HG03025 (cell line): Measurements from ENCODE around the gene RGL2.
"Not testable (repeated sequence)": the region's sequence is repeated elsewhere in the genome, so short reads cannot be mapped to it uniquely, and the experiment has no call there.

Source experiments
- ATAC-seq: cut with Tn5 transposase; IDR thresholded peaks from one replicate; pipeline ENCODE4 v1.9.1; 2021; ENCODE audit warnings: mild to moderate bottlenecking, moderate library complexity; ENCODE audit not compliant: unreplicated experiment, low FRiP score

RGL2 gene

GRCh38 chr6:33294086-33294823 lies 4.5 kb downstream of the RGL2 start:
- ATAC-seq = no peak

- no peak for ATAC-seq
Observed at GRCh38 chr6:33292996-33293682, 5.6 kb downstream of the RGL2 start.

GRCh38 chr6:33290459-33290858 lies 8.3 kb downstream of the RGL2 start:
- no peak for ATAC-seq

GRCh38 chr6:33289784-33290315 lies 8.9 kb downstream of the RGL2 start:
- ATAC-seq = no peak

GRCh38 chr6:33288921-33289783 lies 9.6 kb downstream of the RGL2 start, which contains the start of the genes PFDN6 and WDR46:
Gene PFDN6 (plus strand): TSS chr6:33289601. CDS start chr6:33289857, 256 bp downstream.
Gene WDR46 (minus strand): TSS chr6:33289239. CDS start chr6:33289170, 69 bp downstream.
- ATAC-seq = peak; percentile 70

GRCh38 chr6:33288141-33288920 lies 10.4 kb downstream of the RGL2 start:
- no peak for ATAC-seq

- ATAC-seq = no peak
Observed at GRCh38 chr6:33286946-33287914, 11.5 kb downstream of the RGL2 start.

GRCh38 chr6:33285214-33285613 lies 13.5 kb downstream of the RGL2 start:
- not testable (repeated sequence) for ATAC-seq

GRCh38 chr6:33280539-33280938 lies 18.2 kb downstream of the RGL2 start:
- ATAC-seq = no peak

GRCh38 chr6:33279971-33280511 lies 18.7 kb downstream of the RGL2 start:
- no peak for ATAC-seq

- ATAC-seq = no peak
Observed at GRCh38 chr6:33279257-33279695, 19.5 kb downstream of the RGL2 start.

- ATAC-seq = no peak
Observed at GRCh38 chr6:33278810-33279209, 19.9 kb downstream of the RGL2 start.

- no peak for ATAC-seq
Observed at GRCh38 chr6:33278392-33278741, 20.4 kb downstream of the RGL2 start.

- peak; percentile 1 for ATAC-seq
Observed at GRCh38 chr6:33277663-33278391, 20.9 kb downstream of the RGL2 start.

GRCh38 chr6:33276864-33277662 lies 21.7 kb downstream of the RGL2 start, which contains the start of gene B3GALT4:
Gene B3GALT4 (plus strand): TSS chr6:33277123. CDS start chr6:33277420, 297 bp downstream.
- ATAC-seq = peak; percentile 51

- ATAC-seq = no peak
Observed at GRCh38 chr6:33276581-33276863, 22.2 kb downstream of the RGL2 start.
